HG03039 (cell line): ENCODE data around the gene PLXNA2.

Source experiments
- ATAC-seq: cut with Tn5 transposase; IDR thresholded peaks from one replicate; pipeline ENCODE4 v1.9.1; 2021; ENCODE audit warnings: mild to moderate bottlenecking, moderate library complexity; ENCODE audit not compliant: unreplicated experiment

The PLXNA2 gene

GRCh38 chr1:208207388-208208131 lies 36.6 kb downstream of the PLXNA2 start:
- no peak for ATAC-seq

- no peak for ATAC-seq
Measured at GRCh38 chr1:208206092-208206698, 38.0 kb downstream of the PLXNA2 start.

- ATAC-seq: no peak
Measured at GRCh38 chr1:208205216-208206013, 38.8 kb downstream of the PLXNA2 start.

GRCh38 chr1:208204779-208205178 lies 39.4 kb downstream of the PLXNA2 start:
- ATAC-seq: no peak

- ATAC-seq: no peak
Measured at GRCh38 chr1:208203848-208204609, 40.2 kb downstream of the PLXNA2 start.

- no peak for ATAC-seq
Measured at GRCh38 chr1:208203127-208203847, 40.9 kb downstream of the PLXNA2 start.

GRCh38 chr1:208202333-208202995 lies 41.7 kb downstream of the PLXNA2 start:
- ATAC-seq: no peak

- ATAC-seq: no peak
Measured at GRCh38 chr1:208201229-208201628, 43.0 kb downstream of the PLXNA2 start.

- no peak for ATAC-seq
Measured at GRCh38 chr1:208200116-208200515, 44.1 kb downstream of the PLXNA2 start.

- ATAC-seq: no peak
Measured at GRCh38 chr1:208198236-208198635, 45.9 kb downstream of the PLXNA2 start.

- no peak for ATAC-seq
Measured at GRCh38 chr1:208194944-208195343, 49.2 kb downstream of the PLXNA2 start.

GRCh38 chr1:208192995-208193394 lies 51.2 kb downstream of the PLXNA2 start:
- ATAC-seq: no peak

- no peak for ATAC-seq
Measured at GRCh38 chr1:208190784-208191183, 53.4 kb downstream of the PLXNA2 start.

GRCh38 chr1:208189716-208190115 lies 54.5 kb downstream of the PLXNA2 start:
- ATAC-seq: no peak

- peak; percentile 62 for ATAC-seq
Measured at GRCh38 chr1:208189183-208189582, 55.0 kb downstream of the PLXNA2 start.

GRCh38 chr1:208188607-208189006 lies 55.6 kb downstream of the PLXNA2 start:
- ATAC-seq: no peak

- ATAC-seq: peak; percentile 48
Measured at GRCh38 chr1:208187499-208188041, 56.6 kb downstream of the PLXNA2 start.

GRCh38 chr1:208185801-208186231 lies 58.4 kb downstream of the PLXNA2 start:
- ATAC-seq: no peak

- no peak for ATAC-seq
Measured at GRCh38 chr1:208184966-208185654, 59.1 kb downstream of the PLXNA2 start.
